Measurements from ENCODE around the gene LBHD2. TPM values are rescaled to one million over a fixed set of nuclear protein-coding genes. Genes with fewer than 3 reads are reported as not detected.

Gene LBHD2
- total and polyA plus RNA-seq, 2 of the 13 experiments (the other 11 are each of a cell fraction or from before 2014, with no cell fraction given) = 0.67 to 1.00 TPM

- no TSS peak for BruUV-seq (replicated peaks)
- Histone ChIP-seq H4K20me1 (ENCODE audit: insufficient read depth, low read length) (no peaks in the 10 kb centered on the region; the same call in 1 of the 2 replicates), H2AFZ (ENCODE audit: low read length) (no peak overlapping the region), H3K4me2 (ENCODE audit: low read depth, low read length) (no peak overlapping the region), H3K9me3 (ENCODE audit: low read length) (no peaks in the 10 kb centered on the region), H3K4me1 (ENCODE audit: insufficient read depth, low read length) (peaks cover 40% of the 10 kb centered on the region), H3K27ac (ENCODE audit: extremely low read length, insufficient read depth, low read length) (no peak overlapping the region), H3K79me2 (ENCODE audit: insufficient read depth, low read length) (no peaks in the 10 kb centered on the region), H3K4me3 (replicated peaks in 1 of 3; ENCODE audit: insufficient read depth in 1 of 3, low read depth in 2 of 3, low read length in 3 of 3) (no peak overlapping the region), H3K36me3 (replicated peaks in 1 of 2; ENCODE audit: control insufficient read depth in 1 of 2, insufficient read depth in 2 of 2, low read length in 2 of 2) (no peaks in the 10 kb centered on the region), H3K9ac (ENCODE audit: insufficient read depth, low read depth, low read length) (no peak overlapping the region), H3K27me3 (ENCODE audit: control insufficient read depth in 1 of 2, insufficient read depth in 2 of 2, low read length in 2 of 2) (peaks cover 2 to 26% of the 10 kb centered on the region in 2 experiments; a peak in 3 of 5 replicates)
- FAIRE-seq (no peak), ATAC-seq (no peak; the same call in 2 of the 3 replicates), DNase-seq (ENCODE audit: low spot score) (no peak)
- intact Hi-C loops (cut with micrococcal nuclease; ENCODE audit: unreplicated experiment) = no loop called here
- WGBS (ENCODE audit: low lambda C conversion rate) = 85% methylated on average over 9 of the region's 14 CpGs
- TF ChIP-seq SETDB1 (CRISPR knock-in tag; IDR thresholded peaks at IDR 0.05; ENCODE audit: borderline replicate concordance) (no peak), ZNF790 (CRISPR knock-in tag; IDR thresholded peaks at IDR 0.05; ENCODE audit: borderline replicate concordance) (no peak), PAWR (CRISPR knock-in tag; IDR thresholded peaks at IDR 0.05; ENCODE audit: borderline replicate concordance) (no peak), PHF5A (CRISPR knock-in tag; IDR thresholded peaks at IDR 0.05; ENCODE audit: low read depth, unreplicated experiment) (no peak), SIX4 (CRISPR knock-in tag; IDR thresholded peaks at IDR 0.05) (no peak), ZNF816 (CRISPR knock-in tag; IDR thresholded peaks at IDR 0.05; ENCODE audit: borderline replicate concordance) (no peak), PPARG (CRISPR knock-in tag; conservative IDR thresholded peaks at IDR 0.05) (no peak)
- in situ Hi-C loops (cut with HindIII; ENCODE audit: extremely low pct_ligation_motif_present, low pct_unique_long_range_greater_than_20kb) = no loop called here
- CTCF ChIA-PET (ENCODE audit: low intra/inter-chr PET ratio, low total read pairs) = no interaction called here
- POLR2A ChIA-PET = interaction anchor here (0.9 kb wide), 1 partner anchor 110 kb away, joined by 3 read pairs; no protein-coding TSS in a partner anchor
Measured at GRCh38 chr14:103134919-103135318, 50.9 kb downstream of the LBHD2 start.
